Tibial artery (tissue), 4 donors: Measurements from ENCODE around the gene GRXCR1.

Source experiments
- DNase-seq, 2 donors: peaks; one replicate each; pipeline ENCODE4 v3.0.0-alpha.2; 2019
- H3K27ac ChIP-seq, 2 donors: fragments of 200-600 bp; sonication (generic) in 1 of 2; 1 replicate in 1 of 2; 2 replicates in 1 of 2; pipeline ENCODE4 v1.5.1; 2018 to 2019; ENCODE audit warnings: mild to moderate bottlenecking in 1 of 2
- H3K27me3 ChIP-seq, 2 donors: fragments of 200-600 bp; sonication (generic) in 1 of 2; one replicate each; pipeline versions ENCODE4 v1.5.1 to v1.6.0; 2016 to 2019
- H3K36me3 ChIP-seq, 3 donors: fragments of 200-600 bp; sonication (generic) in 2 of 3; one replicate each; pipeline ENCODE4 v1.5.1; 2016 to 2019; ENCODE audit warnings: mild to moderate bottlenecking in 2 of 3
- H3K4me1 ChIP-seq, 4 donors: fragments of 200-600 bp; sonication (generic) in 2 of 4; 1 replicate in 3 of 4; 2 replicates in 1 of 4; pipeline ENCODE4 v1.5.1; 2016 to 2019
- H3K4me3 ChIP-seq, 2 donors: fragments of 200-600 bp; sonication (generic) in 1 of 2; 1 replicate in 1 of 2; 2 replicates in 1 of 2; pipeline ENCODE4 v1.5.1; 2018 to 2019; ENCODE audit warnings: mild to moderate bottlenecking in 2 of 2
- H3K9me3 ChIP-seq, 3 donors: fragments of 200-600 bp; sonication (generic) in 1 of 3; one replicate each; pipeline ENCODE4 v1.5.1; 2016 to 2019
- CTCF ChIP-seq, 2 experiments: fragments of 200-600 bp in 1 of 2; fragments of 450-650 bp in 1 of 2; IDR thresholded peaks; one replicate each; pipeline ENCODE4 v1.5.1; 2017 to 2019; ENCODE audit warnings: antibody characterized with exemption in 2 of 2, mild to moderate bottlenecking in 1 of 2, moderate library complexity in 1 of 2
- intact Hi-C: fragments of 100-400 bp; cut with DNase I; formaldehyde crosslinking; loops from one replicate; pipeline ENCODE4 v1.15.0; 2023; ENCODE audit warnings: low total_unique reads

GRXCR1 gene

GRCh38 chr4:42923431-42923830, 30.9 kb downstream of the GRXCR1 start:
- Histone ChIP-seq H3K27ac (no peak overlapping the region), H3K27me3 (no peaks in the 10 kb centered on the region), H3K36me3 (no peaks in the 10 kb centered on the region), H3K9me3 (no peaks in the 10 kb centered on the region), H3K4me3 (no peak overlapping the region), H3K4me1 (no peaks in the 10 kb centered on the region)
- DNase-seq = no peak
- TF ChIP-seq CTCF (IDR thresholded peaks at IDR 0.05) = no peak
- intact Hi-C loops = no loop called here

- Histone ChIP-seq H3K36me3 (no peaks in the 10 kb centered on the region), H3K4me3 (no peak overlapping the region), H3K4me1 (no peaks in the 10 kb centered on the region), H3K9me3 (no peaks in the 10 kb centered on the region), H3K27ac (no peak overlapping the region), H3K27me3 (no peaks in the 10 kb centered on the region)
- intact Hi-C loops = no loop called here
- no peak for TF ChIP-seq CTCF (IDR thresholded peaks at IDR 0.05)
- DNase-seq = no peak
These were observed 33.4 kb downstream of the GRXCR1 start for GRCh38 chr4:42925921-42926320.

DNA sequence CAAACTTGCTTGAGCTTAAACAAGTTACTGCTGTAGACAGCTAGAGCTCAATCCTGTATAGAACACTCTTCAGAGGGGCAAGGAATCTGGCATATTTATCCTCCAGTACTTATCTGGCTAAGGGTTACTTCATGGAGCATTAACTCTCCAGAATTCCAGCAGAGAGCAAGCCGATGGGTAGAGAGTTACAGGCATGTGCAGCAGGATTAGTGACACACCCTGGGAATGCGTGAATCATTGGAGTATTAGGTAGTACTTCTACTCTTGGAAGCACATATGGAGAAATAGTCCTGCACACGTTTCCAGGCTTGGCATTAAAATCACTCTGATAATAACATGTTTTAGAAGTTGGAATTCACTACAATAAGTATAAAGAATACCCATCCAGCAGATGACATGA, 35.4 kb downstream of the GRXCR1 start:
- no peak for DNase-seq
- H3K4me1 ChIP-seq = no peaks in the 10 kb centered on the region
- intact Hi-C loops = no loop called here
- no peaks in the 10 kb centered on the region for H3K27me3 ChIP-seq
- no peaks in the 10 kb centered on the region for H3K9me3 ChIP-seq
- no peak overlapping the region for H3K27ac ChIP-seq
- TF ChIP-seq CTCF (IDR thresholded peaks at IDR 0.05) = no peak
- H3K36me3 ChIP-seq = no peaks in the 10 kb centered on the region
- no peak overlapping the region for H3K4me3 ChIP-seq

- Histone ChIP-seq H3K27me3 (no peaks in the 10 kb centered on the region), H3K36me3 (no peaks in the 10 kb centered on the region), H3K9me3 (no peaks in the 10 kb centered on the region), H3K4me1 (no peaks in the 10 kb centered on the region), H3K4me3 (no peak overlapping the region), H3K27ac (no peak overlapping the region)
- no peak for TF ChIP-seq CTCF (IDR thresholded peaks at IDR 0.05)
- intact Hi-C loops = no loop called here
- no peak for DNase-seq
These were observed 36.1 kb downstream of the GRXCR1 start for GRCh38 chr4:42928582-42928981.

GRCh38 chr4:42942216-42942615, 49.7 kb downstream of the GRXCR1 start:
- Histone ChIP-seq H3K27me3 (no peaks in the 10 kb centered on the region), H3K27ac (no peak overlapping the region), H3K4me1 (no peaks in the 10 kb centered on the region), H3K9me3 (no peaks in the 10 kb centered on the region), H3K4me3 (no peak overlapping the region), H3K36me3 (no peaks in the 10 kb centered on the region)
- intact Hi-C loops = no loop called here
- DNase-seq = no peak
- no peak for TF ChIP-seq CTCF (IDR thresholded peaks at IDR 0.05)

- Histone ChIP-seq H3K4me3 (no peak overlapping the region), H3K4me1 (no peaks in the 10 kb centered on the region), H3K36me3 (no peaks in the 10 kb centered on the region), H3K27ac (no peak overlapping the region), H3K27me3 (no peaks in the 10 kb centered on the region), H3K9me3 (no peaks in the 10 kb centered on the region)
- DNase-seq = no peak
- intact Hi-C loops = no loop called here
- TF ChIP-seq CTCF (IDR thresholded peaks at IDR 0.05) = no peak
These were observed 53.4 kb downstream of the GRXCR1 start for GRCh38 chr4:42945874-42946273.
